Astrocyte of the hippocampus (primary cell): Measurements from ENCODE around the gene SLC2A3.
"Not testable (repeated sequence)": the region's sequence is repeated elsewhere in the genome, so short reads cannot be mapped to it uniquely, and the experiment has no call there.

Source experiments
- DNase-seq: peaks from one replicate; pipeline ENCODE4 v3.0.0; 2011; ENCODE audit warnings: low read depth, low spot score

SLC2A3 gene

DNA sequence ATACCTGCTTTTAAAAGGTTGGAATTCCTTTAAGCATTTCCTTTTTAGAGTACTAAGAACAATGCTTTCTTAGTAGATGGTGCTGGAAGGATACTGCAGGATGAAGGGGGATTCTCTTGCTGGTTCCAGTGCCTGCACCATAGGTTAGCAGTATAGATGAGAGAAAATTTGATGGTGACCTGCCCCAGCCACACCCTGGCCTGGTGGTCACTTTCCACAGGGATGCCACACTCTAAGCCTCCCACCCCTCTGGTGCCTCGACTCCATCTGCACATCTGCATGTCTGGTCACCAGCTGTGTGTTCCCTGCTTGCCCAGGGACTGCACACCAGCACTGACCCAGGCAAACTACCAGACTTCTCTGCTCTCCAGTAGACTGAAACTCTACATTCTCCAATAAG is 19.1 kb downstream of the SLC2A3 start:
- no peak for DNase-seq

DNA sequence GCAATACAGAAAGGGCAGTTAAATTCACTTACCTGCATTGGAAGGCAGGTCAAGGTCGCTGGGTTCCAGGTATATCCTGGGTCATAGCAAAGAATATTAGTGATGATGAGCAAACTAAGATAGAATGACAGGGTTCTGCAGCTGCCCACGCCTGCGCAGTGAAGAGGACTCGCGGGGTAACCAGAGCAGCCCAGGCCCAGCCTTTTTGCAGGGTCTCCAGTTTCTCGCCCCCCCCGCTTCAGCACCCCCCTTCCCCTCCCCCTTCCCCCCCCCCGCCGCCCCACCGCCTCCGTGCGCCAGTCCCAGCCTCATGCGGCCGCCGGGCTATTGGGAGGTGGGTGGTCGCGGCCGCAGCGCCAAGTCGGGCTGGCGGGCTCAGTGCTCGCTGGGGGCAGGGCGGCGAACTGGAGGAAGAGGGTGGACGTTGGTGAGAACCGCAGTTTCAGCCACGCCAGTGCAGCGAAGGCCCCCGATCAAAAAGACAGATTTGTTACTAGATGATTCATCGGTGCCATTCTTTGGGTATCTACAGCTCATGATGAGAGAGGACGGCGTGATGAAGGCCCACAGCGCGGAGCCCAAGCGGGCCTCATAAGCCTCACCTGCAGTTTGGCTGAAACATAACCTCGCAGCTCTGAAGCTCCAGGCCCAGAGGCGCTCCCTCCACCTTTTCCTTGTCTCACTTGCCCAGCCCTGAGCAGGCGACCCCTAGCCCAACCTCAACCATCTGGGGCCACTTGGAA is 20.2 kb downstream of the SLC2A3 start:
- DNase-seq = peak; percentile 27

- DNase-seq = peak; percentile 11
Measured at GRCh38 chr12:7910106-7910505, 25.9 kb downstream of the SLC2A3 start.

DNA sequence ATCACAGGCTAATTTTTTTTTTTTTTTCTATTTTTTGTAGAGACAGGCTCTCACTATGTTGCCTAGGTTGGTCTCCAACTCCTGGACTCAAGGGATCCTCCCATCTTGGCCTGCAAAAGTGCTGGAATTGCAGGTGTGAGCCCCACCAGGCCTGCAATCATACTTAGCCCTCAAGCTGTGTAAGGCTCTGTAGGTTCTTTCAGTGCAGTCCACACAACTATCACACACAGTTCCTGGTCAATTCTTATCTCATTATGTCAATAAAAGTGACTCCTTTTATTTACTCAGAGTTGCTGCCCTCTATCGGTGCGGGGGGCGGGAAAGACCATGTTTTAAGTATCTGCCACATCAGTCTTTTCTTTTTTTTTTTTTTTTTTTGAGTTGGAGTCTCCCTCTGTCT is 29.0 kb downstream of the SLC2A3 start:
- DNase-seq = peak; percentile 55

- not testable (repeated sequence) for DNase-seq
Measured at GRCh38 chr12:7906303-7906702, 29.7 kb downstream of the SLC2A3 start.

DNA sequence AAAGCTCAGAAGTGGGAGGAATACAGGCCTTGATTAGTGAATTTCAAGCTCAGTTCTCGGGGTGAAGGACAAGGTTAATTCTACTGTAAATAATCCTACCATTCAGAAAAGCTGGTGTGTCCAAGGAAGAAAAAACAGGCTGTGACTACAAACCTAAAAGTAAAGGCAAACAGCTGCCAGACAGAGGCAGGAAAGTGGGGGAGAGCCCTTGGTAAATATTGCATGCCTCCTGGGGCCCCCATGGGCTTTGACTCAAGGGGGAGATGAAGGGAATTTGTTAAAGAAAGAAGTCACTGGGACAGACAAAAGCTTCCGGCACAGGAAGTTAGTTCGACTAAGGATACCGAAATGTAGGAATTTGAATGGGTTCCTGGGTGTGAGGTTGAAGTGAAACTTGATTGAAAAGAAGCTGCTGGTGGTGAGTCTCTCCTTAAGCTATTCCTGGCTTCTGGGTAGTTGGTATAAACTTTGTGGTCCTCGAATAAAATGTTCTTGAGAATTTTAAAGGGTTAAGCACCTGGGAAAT is 30.3 kb downstream of the SLC2A3 start:
- DNase-seq = peak; percentile 11

- DNase-seq = peak; percentile 12
Measured at GRCh38 chr12:7905071-7905470, 30.9 kb downstream of the SLC2A3 start.

- DNase-seq = not testable (repeated sequence)
Measured at GRCh38 chr12:7902416-7902815, 33.6 kb downstream of the SLC2A3 start.

DNA sequence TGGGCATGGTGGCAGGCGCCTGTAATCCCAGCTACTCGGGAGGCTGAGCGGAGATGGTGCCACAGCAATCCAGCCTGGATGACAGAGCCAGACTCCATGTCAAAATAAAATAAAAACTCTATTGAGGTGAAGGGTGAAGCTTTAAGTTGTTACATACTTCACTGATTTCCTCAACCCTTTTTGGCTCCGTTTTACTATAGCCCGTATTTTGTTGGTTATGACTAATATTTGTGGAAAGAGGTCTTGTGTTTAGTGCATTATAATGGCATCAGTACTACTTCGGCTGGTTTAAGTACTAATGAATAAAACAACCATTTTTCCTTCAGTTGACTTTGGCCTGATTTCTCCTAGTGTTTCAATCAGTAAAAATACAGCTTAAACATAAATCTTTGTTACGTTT is 36.2 kb downstream of the SLC2A3 start:
- DNase-seq = peak; percentile 9

DNA sequence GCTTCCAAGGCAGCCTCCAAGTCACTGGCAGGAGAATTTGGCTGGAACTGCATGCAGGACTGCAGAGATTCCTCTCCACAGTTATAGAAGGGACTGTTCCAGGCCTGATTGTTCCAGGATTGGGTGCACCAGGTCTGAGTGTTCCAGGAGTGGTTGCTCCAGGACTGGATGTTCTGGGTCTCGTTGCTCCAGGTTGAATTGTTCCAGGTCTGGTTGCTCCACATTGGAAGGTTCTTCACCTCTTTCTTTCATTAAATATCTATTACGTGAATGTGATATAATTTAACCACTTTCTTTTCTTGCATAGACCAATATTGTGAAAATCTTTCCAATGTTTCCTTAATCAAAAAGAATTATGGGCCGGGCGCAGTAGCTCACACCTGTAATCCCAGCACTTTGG is 39.3 kb downstream of the SLC2A3 start:
- not testable (repeated sequence) for DNase-seq

GRCh38 chr12:7892186-7892980 is 43.6 kb downstream of the SLC2A3 start:
- no peak for DNase-seq

DNA sequence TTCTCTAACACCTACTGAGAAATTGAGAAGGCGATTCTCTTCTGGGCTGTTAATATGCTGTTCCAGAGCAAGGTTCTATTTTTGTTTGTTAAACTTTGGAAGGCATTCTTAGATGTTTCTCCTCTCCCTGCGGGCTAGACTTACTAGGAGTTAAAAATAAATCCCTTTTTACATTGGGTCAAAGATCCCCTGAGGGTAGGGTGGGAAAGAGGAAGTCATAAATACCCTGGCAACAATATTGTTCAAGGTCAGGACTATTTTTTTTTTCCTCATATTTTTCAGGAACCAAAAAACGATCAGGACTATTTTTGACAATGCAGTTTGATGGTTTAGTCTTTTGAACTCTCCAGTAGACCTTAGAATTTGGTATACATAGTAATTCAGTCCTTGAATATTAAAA is 51.3 kb downstream of the SLC2A3 start:
- DNase-seq = no peak

DNA sequence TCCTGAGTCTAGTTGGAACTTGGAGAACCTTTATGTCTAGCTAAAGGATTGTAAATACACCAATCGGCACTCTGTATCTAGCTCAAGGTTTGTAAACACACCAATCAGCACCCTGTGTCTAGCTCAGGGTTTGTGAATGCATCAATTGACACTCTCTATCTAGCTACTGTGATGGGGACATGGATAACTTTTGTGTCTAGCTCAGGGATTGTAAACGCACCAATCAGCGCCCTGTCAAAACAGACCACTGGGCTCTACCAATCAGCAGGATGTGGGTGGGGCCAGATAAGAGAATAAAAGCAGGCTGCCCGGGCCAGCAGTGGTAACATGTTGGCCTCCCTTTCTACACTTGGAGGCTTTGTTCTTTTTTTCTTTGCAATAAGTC is 54.3 kb downstream of the SLC2A3 start:
- not testable (repeated sequence) for DNase-seq

- DNase-seq = not testable (repeated sequence)
Measured at GRCh38 chr12:7880952-7881735, 54.8 kb downstream of the SLC2A3 start.

GRCh38 chr12:7879246-7879645 is 56.7 kb downstream of the SLC2A3 start:
- DNase-seq = no peak

DNA sequence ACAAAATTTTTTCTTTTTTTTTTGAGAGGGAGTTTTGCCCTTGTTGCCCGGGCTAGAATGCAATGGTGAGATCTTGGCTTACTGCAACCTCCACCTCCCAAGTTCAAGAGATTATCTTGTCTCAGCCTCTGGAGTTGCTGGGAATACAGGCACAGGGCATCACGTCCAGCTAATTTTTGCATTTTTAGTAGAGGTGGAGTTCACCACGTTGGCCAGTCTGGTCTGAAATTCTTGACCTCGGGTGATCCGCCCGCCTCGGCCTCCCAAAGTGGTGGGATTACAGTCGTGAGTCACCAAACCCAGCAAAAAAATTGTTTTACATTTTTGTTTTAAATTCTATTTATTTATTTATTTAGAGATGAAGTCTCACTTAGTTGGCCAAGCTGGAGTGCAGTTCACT is 58.6 kb downstream of the SLC2A3 start:
- DNase-seq = no peak

- peak; percentile 14 for DNase-seq
Measured at GRCh38 chr12:7872566-7873319, 63.2 kb downstream of the SLC2A3 start, which contains the start of gene SLC2A14. Gene SLC2A14 (minus strand): TSS chr12:7872915. CDS start chr12:7869880, 3,035 bp downstream.

DNA sequence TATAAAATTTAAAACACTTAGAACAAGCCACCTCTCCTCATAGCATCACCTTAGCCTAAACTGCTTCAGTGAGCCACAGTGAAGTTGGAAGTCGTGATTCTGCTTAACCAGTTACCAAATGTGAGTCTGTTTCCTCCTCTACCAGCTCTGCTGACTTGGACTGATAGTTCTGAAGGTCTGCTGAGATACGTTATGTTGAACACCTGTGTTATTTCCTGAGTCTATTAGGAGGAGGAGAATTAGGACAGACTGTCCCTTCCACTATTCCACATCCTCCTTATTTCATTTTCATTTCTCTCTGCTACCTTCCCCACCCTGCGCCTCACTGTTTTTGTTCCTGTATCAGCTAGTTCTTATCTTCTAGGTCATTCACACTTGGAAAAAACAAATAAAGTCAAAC is 65.7 kb downstream of the SLC2A3 start:
- DNase-seq = no peak
